PFSK-1 (cell line): ENCODE data around the gene CACNA1C.

ENCODE experiments used
- FOXP2 ChIP-seq: optimal IDR thresholded peaks from 2 replicates; pipeline ENCODE3; 2011; ENCODE audit warnings: borderline replicate concordance, control low read depth, inconsistent platforms; ENCODE audit not compliant: insufficient read depth; ENCODE audit errors: extremely low read length, extremely low read depth
- POLR2AphosphoS5 ChIP-seq: IDR thresholded peaks from 2 replicates; pipeline ENCODE4 v1.6.1; 2012; ENCODE audit warnings: low read depth, mild to moderate bottlenecking, control low read depth, low read length, moderate library complexity
- SIN3A ChIP-seq: IDR thresholded peaks from 2 replicates; pipeline ENCODE4 v1.6.1; 2012; ENCODE audit warnings: mild to moderate bottlenecking, low read length, moderate library complexity, borderline replicate concordance; ENCODE audit not compliant: insufficient read depth
- TAF1 ChIP-seq: IDR thresholded peaks from 2 replicates; pipeline ENCODE4 v1.6.1; 2012; ENCODE audit warnings: low read length, control low read depth, borderline replicate concordance; ENCODE audit not compliant: insufficient read depth
- TF ChIP-seq, protein P1 (sequence below), 2 experiments: IDR thresholded peaks; 2 replicates each; pipeline versions ENCODE4 v1.6.1 to v1.8.0; 2011 to 2012; ENCODE audit warnings: low read depth in 2 of 2, low read length in 2 of 2, control low read depth in 1 of 2, inconsistent platforms in 1 of 2, mild to moderate bottlenecking in 1 of 2, moderate library complexity in 1 of 2; ENCODE audit not compliant: insufficient read depth in 1 of 2

DNA sequence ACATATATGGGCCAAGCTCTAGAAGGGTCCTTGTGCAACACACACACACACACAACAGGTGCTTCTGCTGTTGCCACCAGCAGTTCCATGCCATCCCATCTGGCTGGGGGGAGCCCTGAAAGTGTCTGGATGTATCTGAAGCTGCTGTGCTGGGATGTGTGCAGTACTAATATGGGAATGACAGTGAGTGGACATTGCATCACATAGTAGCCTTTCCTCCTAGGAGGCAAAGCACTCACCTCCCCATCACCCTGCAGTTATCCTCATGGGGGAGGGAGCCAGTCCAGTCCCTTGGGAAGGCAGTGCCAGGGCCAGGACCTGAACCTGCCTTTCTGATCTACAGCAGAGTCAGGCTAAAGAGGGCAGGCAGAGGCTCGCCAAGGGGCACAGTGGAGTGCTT lies 208.9 kb downstream of the CACNA1C start:
- no peak for TF ChIP-seq POLR2AphosphoS5
- TF ChIP-seq, protein P1, sequence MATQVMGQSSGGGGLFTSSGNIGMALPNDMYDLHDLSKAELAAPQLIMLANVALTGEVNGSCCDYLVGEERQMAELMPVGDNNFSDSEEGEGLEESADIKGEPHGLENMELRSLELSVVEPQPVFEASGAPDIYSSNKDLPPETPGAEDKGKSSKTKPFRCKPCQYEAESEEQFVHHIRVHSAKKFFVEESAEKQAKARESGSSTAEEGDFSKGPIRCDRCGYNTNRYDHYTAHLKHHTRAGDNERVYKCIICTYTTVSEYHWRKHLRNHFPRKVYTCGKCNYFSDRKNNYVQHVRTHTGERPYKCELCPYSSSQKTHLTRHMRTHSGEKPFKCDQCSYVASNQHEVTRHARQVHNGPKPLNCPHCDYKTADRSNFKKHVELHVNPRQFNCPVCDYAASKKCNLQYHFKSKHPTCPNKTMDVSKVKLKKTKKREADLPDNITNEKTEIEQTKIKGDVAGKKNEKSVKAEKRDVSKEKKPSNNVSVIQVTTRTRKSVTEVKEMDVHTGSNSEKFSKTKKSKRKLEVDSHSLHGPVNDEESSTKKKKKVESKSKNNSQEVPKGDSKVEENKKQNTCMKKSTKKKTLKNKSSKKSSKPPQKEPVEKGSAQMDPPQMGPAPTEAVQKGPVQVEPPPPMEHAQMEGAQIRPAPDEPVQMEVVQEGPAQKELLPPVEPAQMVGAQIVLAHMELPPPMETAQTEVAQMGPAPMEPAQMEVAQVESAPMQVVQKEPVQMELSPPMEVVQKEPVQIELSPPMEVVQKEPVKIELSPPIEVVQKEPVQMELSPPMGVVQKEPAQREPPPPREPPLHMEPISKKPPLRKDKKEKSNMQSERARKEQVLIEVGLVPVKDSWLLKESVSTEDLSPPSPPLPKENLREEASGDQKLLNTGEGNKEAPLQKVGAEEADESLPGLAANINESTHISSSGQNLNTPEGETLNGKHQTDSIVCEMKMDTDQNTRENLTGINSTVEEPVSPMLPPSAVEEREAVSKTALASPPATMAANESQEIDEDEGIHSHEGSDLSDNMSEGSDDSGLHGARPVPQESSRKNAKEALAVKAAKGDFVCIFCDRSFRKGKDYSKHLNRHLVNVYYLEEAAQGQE (IDR thresholded peaks at IDR 0.05; ENCODE audit: insufficient read depth in 1 of 2, low read depth in 2 of 2, low read length in 2 of 2) = no peak
- TF ChIP-seq TAF1 = no peak
- TF ChIP-seq SIN3A = no peak
- no peak for TF ChIP-seq FOXP2
